ENCODE results near the gene SLC7A1. TPM values are rescaled to one million over a fixed set of nuclear protein-coding genes. Genes with fewer than 3 reads are reported as not detected.

SLC7A1 gene
- total RNA-seq, 3 donors from 2014 or later = 6.6 to 15.4 (median 12.7) TPM

GRCh38 chr13:29562786-29563438 is 32.6 kb downstream of the SLC7A1 start:
- no peaks in the 10 kb centered on the region for H3K9me3 ChIP-seq
- DNase-seq (ENCODE audit: low spot score in 2 of 2) = no peak
- H3K27ac ChIP-seq = no peak overlapping the region
- no peak overlapping the region for H3K4me3 ChIP-seq
- H3K4me1 ChIP-seq = no peaks in the 10 kb centered on the region
- no peaks in the 10 kb centered on the region for H3K27me3 ChIP-seq
- TF ChIP-seq POLR2A (IDR thresholded peaks at IDR 0.05) (no peak), POLR2AphosphoS5 (IDR thresholded peaks at IDR 0.05) (no peak), CTCF (IDR thresholded peaks at IDR 0.05) (no peak)
- no peaks in the 10 kb centered on the region for H3K36me3 ChIP-seq
- intact Hi-C loops (cut with DNase I; ENCODE audit: low total_unique reads) = no loop called here

DNA sequence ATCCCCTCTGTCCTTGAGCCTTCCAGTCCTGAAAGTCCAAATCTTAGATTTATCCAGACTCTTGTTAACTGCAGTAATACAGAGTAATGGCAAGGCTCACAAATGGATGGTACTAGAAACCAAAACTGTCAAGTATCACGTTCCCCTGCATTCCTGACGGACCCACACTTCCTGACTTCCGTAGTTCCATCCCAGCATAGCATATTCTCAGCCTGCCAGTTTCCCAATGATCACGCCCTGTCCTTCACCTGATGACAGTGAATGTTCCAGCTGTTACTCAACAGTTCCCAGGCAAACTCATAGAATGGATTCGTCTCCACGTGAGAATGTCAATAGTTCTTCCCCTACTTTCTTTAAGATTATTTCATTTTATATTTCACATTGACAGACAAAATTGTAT is 33.6 kb downstream of the SLC7A1 start:
- Histone ChIP-seq H3K36me3 (no peaks in the 10 kb centered on the region), H3K4me1 (no peaks in the 10 kb centered on the region), H3K4me3 (no peak overlapping the region), H3K27me3 (no peaks in the 10 kb centered on the region), H3K9me3 (no peaks in the 10 kb centered on the region), H3K27ac (no peak overlapping the region)
- DNase-seq (ENCODE audit: low spot score in 2 of 2) = no peak
- TF ChIP-seq CTCF (IDR thresholded peaks at IDR 0.05) = no peak
- TF ChIP-seq POLR2AphosphoS5 (IDR thresholded peaks at IDR 0.05) = no peak
- TF ChIP-seq POLR2A (IDR thresholded peaks at IDR 0.05) = no peak
- intact Hi-C loops (cut with DNase I; ENCODE audit: low total_unique reads) = no loop called here

DNA sequence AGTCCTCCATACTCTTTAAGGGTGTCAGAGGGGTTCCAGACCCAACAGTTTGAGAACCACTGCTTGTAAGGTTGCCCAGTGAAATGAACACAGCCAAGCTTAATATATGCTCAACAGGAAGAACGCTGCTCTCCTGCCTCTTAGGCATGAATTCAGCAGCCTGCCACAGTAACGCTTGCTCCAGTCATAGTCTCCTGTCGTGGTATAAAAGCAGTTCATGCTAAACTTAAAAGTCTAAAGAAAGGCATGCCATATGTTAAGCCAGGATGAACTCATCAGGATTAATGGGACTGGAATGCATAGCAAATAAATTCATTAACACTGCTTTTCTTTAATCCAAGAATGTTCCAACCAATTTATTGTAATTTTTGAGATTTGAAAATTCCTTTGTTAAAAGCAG is 38.7 kb downstream of the SLC7A1 start:
- Histone ChIP-seq H3K4me1 (no peaks in the 10 kb centered on the region), H3K27ac (no peak overlapping the region), H3K9me3 (no peaks in the 10 kb centered on the region), H3K27me3 (no peaks in the 10 kb centered on the region), H3K36me3 (no peaks in the 10 kb centered on the region), H3K4me3 (no peak overlapping the region)
- DNase-seq (ENCODE audit: low spot score in 2 of 2) = no peak
- TF ChIP-seq POLR2AphosphoS5 (IDR thresholded peaks at IDR 0.05) = no peak
- no peak for TF ChIP-seq POLR2A (IDR thresholded peaks at IDR 0.05)
- no peak for TF ChIP-seq CTCF (IDR thresholded peaks at IDR 0.05)
- intact Hi-C loops (cut with DNase I; ENCODE audit: low total_unique reads) = no loop called here

GRCh38 chr13:29551214-29551613 is 44.3 kb downstream of the SLC7A1 start:
- no peak for TF ChIP-seq POLR2AphosphoS5 (IDR thresholded peaks at IDR 0.05)
- TF ChIP-seq POLR2A (IDR thresholded peaks at IDR 0.05) = no peak
- TF ChIP-seq CTCF (IDR thresholded peaks at IDR 0.05) = no peak
- Histone ChIP-seq H3K36me3 (no peaks in the 10 kb centered on the region), H3K4me3 (no peak overlapping the region), H3K27me3 (no peaks in the 10 kb centered on the region), H3K27ac (no peak overlapping the region), H3K4me1 (no peaks in the 10 kb centered on the region), H3K9me3 (no peaks in the 10 kb centered on the region)
- no peak for DNase-seq (ENCODE audit: low spot score in 2 of 2)
- intact Hi-C loops (cut with DNase I; ENCODE audit: low total_unique reads) = no loop called here

DNA sequence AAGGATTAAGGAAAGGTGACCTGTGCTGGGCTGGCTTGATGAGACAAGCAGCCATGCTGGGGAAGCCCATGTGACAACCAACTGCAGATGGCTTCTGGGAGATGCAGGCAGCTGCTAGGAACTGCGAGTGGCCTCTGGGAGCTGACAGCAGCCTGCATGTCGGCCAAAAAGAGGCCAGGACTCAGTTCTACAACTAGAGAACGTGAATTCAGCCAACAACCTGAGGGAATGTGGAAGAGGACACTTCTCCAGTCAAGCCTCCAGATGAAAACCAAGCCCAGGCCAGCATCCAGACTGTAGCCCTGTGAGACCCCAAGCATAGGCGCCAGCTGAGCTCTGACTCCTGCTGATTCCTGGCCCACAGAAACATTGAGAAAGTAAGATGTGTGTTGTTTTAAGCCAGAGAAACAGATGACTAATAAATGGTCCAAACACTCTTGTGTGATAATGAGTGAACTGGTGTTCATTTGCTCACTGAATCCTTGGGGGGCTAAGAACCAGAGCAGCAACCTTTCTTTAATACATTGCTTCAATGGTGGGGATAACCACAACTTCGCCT is 45.0 kb downstream of the SLC7A1 start:
- Histone ChIP-seq H3K4me3 (no peak overlapping the region), H3K4me1 (no peaks in the 10 kb centered on the region), H3K36me3 (no peaks in the 10 kb centered on the region), H3K27me3 (no peaks in the 10 kb centered on the region), H3K9me3 (no peaks in the 10 kb centered on the region), H3K27ac (no peak overlapping the region)
- intact Hi-C loops (cut with DNase I; ENCODE audit: low total_unique reads) = no loop called here
- DNase-seq (ENCODE audit: low spot score in 2 of 2) = no peak
- TF ChIP-seq CTCF (IDR thresholded peaks at IDR 0.05) (no peak), POLR2AphosphoS5 (IDR thresholded peaks at IDR 0.05) (no peak), POLR2A (IDR thresholded peaks at IDR 0.05) (no peak)

Measured in breast epithelium (tissue), 4 donors.